GM19438 (cell line): ENCODE measurements around the gene OR2T4.

Experiments used
- ATAC-seq: cut with Tn5 transposase; IDR thresholded peaks from one replicate; pipeline ENCODE4 v1.9.1; 2021; ENCODE audit warnings: low read depth; ENCODE audit not compliant: unreplicated experiment

OR2T4 gene

GRCh38 chr1:248361121-248361715 lies at the start of gene OR2T4:
Gene OR2T4, plus strand, starts transcription at chr1:248361665. Its CDS starts 0 bp downstream, at chr1:248361665.
- no peak for ATAC-seq

- ATAC-seq = no peak
Observed at GRCh38 chr1:248316796-248317195, 44.7 kb upstream of the OR2T4 start.

- ATAC-seq = no peak
Observed at GRCh38 chr1:248324468-248324867, 37.0 kb upstream of the OR2T4 start, which contains the start of gene OR2M7. Gene OR2M7, minus strand, starts transcription at chr1:248324568. Its CDS starts 0 bp downstream, at chr1:248324568.

- ATAC-seq = no peak
Observed at GRCh38 chr1:248343451-248343850, 18.0 kb upstream of the OR2T4 start.

- ATAC-seq = no peak
Observed at GRCh38 chr1:248348475-248348874, 13.0 kb upstream of the OR2T4 start, which contains the start of gene OR14C36. Gene OR14C36, plus strand, starts transcription at chr1:248348775. Its CDS starts 0 bp downstream, at chr1:248348775.

GRCh38 chr1:248359415-248359814 lies 2.0 kb upstream of the OR2T4 start:
- ATAC-seq = no peak

- ATAC-seq = no peak
Observed at GRCh38 chr1:248366609-248367008, 5.1 kb downstream of the OR2T4 start.

- no peak for ATAC-seq
Observed at GRCh38 chr1:248372394-248372793, 10.9 kb downstream of the OR2T4 start.

- no peak for ATAC-seq
Observed at GRCh38 chr1:248373761-248374160, 12.3 kb downstream of the OR2T4 start.

GRCh38 chr1:248375446-248375845 lies 14.0 kb downstream of the OR2T4 start, which contains the start of gene OR2T6:
Gene OR2T6, plus strand, starts transcription at chr1:248375746. Its CDS starts 11,863 bp downstream, at chr1:248387609.
- no peak for ATAC-seq

- ATAC-seq = no peak
Observed at GRCh38 chr1:248376916-248377315, 15.5 kb downstream of the OR2T4 start.

- no peak for ATAC-seq
Observed at GRCh38 chr1:248380854-248381253, 19.4 kb downstream of the OR2T4 start.

- no peak for ATAC-seq
Observed at GRCh38 chr1:248388426-248388825, 27.0 kb downstream of the OR2T4 start.

- no peak for ATAC-seq
Observed at GRCh38 chr1:248393050-248393449, 31.6 kb downstream of the OR2T4 start.

GRCh38 chr1:248402748-248403147 lies 41.3 kb downstream of the OR2T4 start, which contains the start of gene OR2T1:
Gene OR2T1, plus strand, starts transcription at chr1:248403048. Its CDS starts 3,100 bp downstream, at chr1:248406148.
- no peak for ATAC-seq

- no peak for ATAC-seq
Observed at GRCh38 chr1:248404024-248404423, 42.6 kb downstream of the OR2T4 start.

- ATAC-seq = no peak
Observed at GRCh38 chr1:248406721-248407692, 45.5 kb downstream of the OR2T4 start.
